Karpas-422 (cell line): Measurements from ENCODE around the gene USP47. TPM values are rescaled to one million over a fixed set of nuclear protein-coding genes. Genes with fewer than 3 reads are reported as not detected.

Experiments used
- DNase-seq: peaks from one replicate; pipeline ENCODE4 v3.0.0-alpha.2; 2015
- H2AFZ ChIP-seq: fragments of 200-600 bp; sonication (generic); 2 replicates; pipeline ENCODE4 v1.6.1; 2014; ENCODE audit warnings: antibody characterized with exemption, low read length, mixed read lengths
- H3K27ac ChIP-seq: fragments of 200-600 bp; sonication (generic); 2 replicates; pipeline ENCODE4 v1.5.1; 2014; ENCODE audit warnings: mild to moderate bottlenecking, low read length, moderate library complexity
- H3K27me3 ChIP-seq: fragments of 200-600 bp; sonication (generic); 2 replicates; pipeline ENCODE4 v1.6.1; 2014; ENCODE audit warnings: low read length, mixed read lengths
- H3K36me3 ChIP-seq: fragments of 200-600 bp; sonication (generic); 2 replicates; pipeline ENCODE4 v1.6.1; 2014; ENCODE audit warnings: low read length, mixed read lengths; ENCODE audit not compliant: insufficient read depth
- H3K4me1 ChIP-seq: fragments of 200-600 bp; sonication (generic); 2 replicates; pipeline ENCODE4 v1.6.1; 2014; ENCODE audit warnings: mild to moderate bottlenecking, low read length, mixed read lengths
- H3K4me2 ChIP-seq: fragments of 200-600 bp; sonication (generic); 2 replicates; pipeline ENCODE4 v1.6.1; 2014; ENCODE audit warnings: low read length, low read depth, mild to moderate bottlenecking; ENCODE audit not compliant: poor library complexity, severe bottlenecking
- H3K4me3 ChIP-seq: fragments of 200-600 bp; sonication (generic); 2 replicates; pipeline ENCODE4 v1.5.1; 2014; ENCODE audit warnings: mild to moderate bottlenecking, antibody characterized with exemption, low read length, mixed read lengths
- H3K79me2 ChIP-seq: fragments of 200-600 bp; sonication (generic); 2 replicates; pipeline ENCODE4 v1.6.1; 2014; ENCODE audit warnings: mild to moderate bottlenecking, low read length, mixed read lengths
- H3K9ac ChIP-seq: fragments of 200-600 bp; sonication (generic); 2 replicates; pipeline ENCODE4 v1.6.0; 2014; ENCODE audit warnings: low read length
- H3K9me2 ChIP-seq: fragments of 200-600 bp; sonication (generic), shearing (Covaris generic); replicated peaks from 2 replicates; pipeline ENCODE4 v1.6.0; 2014; ENCODE audit warnings: mild to moderate bottlenecking, low read length, moderate library complexity; ENCODE audit not compliant: insufficient read depth
- H3K9me3 ChIP-seq: fragments of 300-700, 200-600 bp; sonication (generic); 2 replicates; pipeline ENCODE4 v1.6.1; 2014; ENCODE audit warnings: low read length, mixed read lengths
- H4K20me1 ChIP-seq: fragments of 200-600 bp; sonication (generic); 2 replicates; pipeline ENCODE4 v1.6.1; 2014; ENCODE audit warnings: mild to moderate bottlenecking, antibody characterized with exemption, low read length, low read depth; ENCODE audit not compliant: insufficient read depth
- total RNA-seq: library from RNA; depleted of rRNA; stranded (reverse); fragments of >200 nt; shearing (Covaris generic); gene quantifications from 2 replicates; pipeline ENCODE4 v1.2.3, GENCODE V29; 2014; ENCODE audit warnings: low replicate concordance

USP47 gene
- total RNA-seq, 1 experiment from 2014 or later: 61.2 TPM

- no peaks in the 10 kb centered on the region for H3K9me2 ChIP-seq
- no peaks in the 10 kb centered on the region for H4K20me1 ChIP-seq
- no peak overlapping the region for H3K9ac ChIP-seq
- peaks cover 52% of the 10 kb centered on the region; the same call in 1 of the 2 replicates for H3K36me3 ChIP-seq
- no peak overlapping the region for H3K4me2 ChIP-seq
- H2AFZ ChIP-seq: no peak overlapping the region
- H3K79me2 ChIP-seq: no peaks in the 10 kb centered on the region
- no peaks in the 10 kb centered on the region for H3K4me1 ChIP-seq
- H3K27me3 ChIP-seq: no peaks in the 10 kb centered on the region
- H3K4me3 ChIP-seq: no peak overlapping the region
- H3K9me3 ChIP-seq: no peaks in the 10 kb centered on the region
- no peak for DNase-seq
- no peak overlapping the region for H3K27ac ChIP-seq
Measured at GRCh38 chr11:11937957-11938356, 96.2 kb downstream of the USP47 start.

GRCh38 chr11:11940551-11940950 lies 98.8 kb downstream of the USP47 start:
- no peak overlapping the region for H3K9ac ChIP-seq
- 0 out of 2 replicates have a peak, but pooled peaks cover 7% of the 10 kb centered on the region for H3K79me2 ChIP-seq
- no peak overlapping the region for H3K27ac ChIP-seq
- no peaks in the 10 kb centered on the region for H3K9me3 ChIP-seq
- no peaks in the 10 kb centered on the region for H3K4me1 ChIP-seq
- DNase-seq: no peak
- H3K4me3 ChIP-seq: no peak overlapping the region
- peaks cover 40% of the 10 kb centered on the region; the same call in 1 of the 2 replicates for H3K36me3 ChIP-seq
- no peak overlapping the region for H3K4me2 ChIP-seq
- H3K9me2 ChIP-seq: no peaks in the 10 kb centered on the region
- no peaks in the 10 kb centered on the region for H4K20me1 ChIP-seq
- H3K27me3 ChIP-seq: no peaks in the 10 kb centered on the region
- no peak overlapping the region for H2AFZ ChIP-seq

GRCh38 chr11:11942668-11943067 lies 100.9 kb downstream of the USP47 start:
- no peak overlapping the region for H3K4me2 ChIP-seq

GRCh38 chr11:11944444-11944843 lies 102.7 kb downstream of the USP47 start:
- H2AFZ ChIP-seq: no peak overlapping the region
- no peak overlapping the region for H3K27ac ChIP-seq
- no peak overlapping the region for H3K4me3 ChIP-seq
- no peaks in the 10 kb centered on the region for H3K9me3 ChIP-seq
- no peaks in the 10 kb centered on the region for H4K20me1 ChIP-seq
- H3K79me2 ChIP-seq: 0 out of 2 replicates have a peak, but pooled peaks cover 7% of the 10 kb centered on the region
- no peaks in the 10 kb centered on the region for H3K4me1 ChIP-seq
- no peaks in the 10 kb centered on the region for H3K27me3 ChIP-seq
- peaks cover 35% of the 10 kb centered on the region; the same call in 1 of the 2 replicates for H3K36me3 ChIP-seq
- DNase-seq: no peak
- H3K9ac ChIP-seq: no peak overlapping the region
- H3K4me2 ChIP-seq: no peak overlapping the region
- no peaks in the 10 kb centered on the region for H3K9me2 ChIP-seq

More at GRCh38 chr11:11942668-11943067, 100.9 kb downstream of the USP47 start:
- Histone ChIP-seq H3K79me2 (0 out of 2 replicates have a peak, but pooled peaks cover 7% of the 10 kb centered on the region), H3K9me3 (no peaks in the 10 kb centered on the region), H4K20me1 (no peaks in the 10 kb centered on the region), H3K27ac (no peak overlapping the region), H3K27me3 (no peaks in the 10 kb centered on the region), H3K4me1 (no peaks in the 10 kb centered on the region), H3K9me2 (no peaks in the 10 kb centered on the region), H3K4me3 (no peak overlapping the region), H2AFZ (no peak overlapping the region), H3K36me3 (peaks cover 40% of the 10 kb centered on the region; the same call in 1 of the 2 replicates), H3K9ac (no peak overlapping the region)
- no peak for DNase-seq

GRCh38 chr11:11946180-11946579 lies 104.4 kb downstream of the USP47 start:
- Histone ChIP-seq H3K4me3 (no peak overlapping the region), H3K4me1 (no peaks in the 10 kb centered on the region), H3K36me3 (peaks cover 28% of the 10 kb centered on the region; the same call in 1 of the 2 replicates), H3K4me2 (no peak overlapping the region), H3K9ac (no peak overlapping the region), H3K9me3 (no peaks in the 10 kb centered on the region), H3K27ac (no peak overlapping the region), H2AFZ (no peak overlapping the region), H3K79me2 (0 out of 2 replicates have a peak, but pooled peaks cover 7% of the 10 kb centered on the region), H3K9me2 (no peaks in the 10 kb centered on the region), H3K27me3 (no peaks in the 10 kb centered on the region), H4K20me1 (no peaks in the 10 kb centered on the region)
- no peak for DNase-seq

- peaks cover 25% of the 10 kb centered on the region; the same call in 1 of the 2 replicates for H3K36me3 ChIP-seq
- no peak overlapping the region for H3K27ac ChIP-seq
- no peaks in the 10 kb centered on the region for H3K27me3 ChIP-seq
- H3K9ac ChIP-seq: no peak overlapping the region
- no peaks in the 10 kb centered on the region for H3K4me1 ChIP-seq
- H3K79me2 ChIP-seq: 0 out of 2 replicates have a peak, but pooled peaks cover 7% of the 10 kb centered on the region
- no peaks in the 10 kb centered on the region for H4K20me1 ChIP-seq
- no peak for DNase-seq
- H3K4me2 ChIP-seq: no peak overlapping the region
- H2AFZ ChIP-seq: no peak overlapping the region
- H3K9me2 ChIP-seq: no peaks in the 10 kb centered on the region
- no peak overlapping the region for H3K4me3 ChIP-seq
- H3K9me3 ChIP-seq: no peaks in the 10 kb centered on the region
Measured at GRCh38 chr11:11946878-11947277, 105.1 kb downstream of the USP47 start.

- no peaks in the 10 kb centered on the region for H3K4me1 ChIP-seq
Measured at GRCh38 chr11:11947825-11948224, 106.1 kb downstream of the USP47 start.

GRCh38 chr11:11948242-11948947 lies 106.6 kb downstream of the USP47 start:
- no peaks in the 10 kb centered on the region for H3K9me3 ChIP-seq
- H3K4me1 ChIP-seq: no peaks in the 10 kb centered on the region
- no peak for DNase-seq
- no peak overlapping the region for H3K27ac ChIP-seq
- H3K9ac ChIP-seq: no peak overlapping the region
- H3K4me3 ChIP-seq: no peak overlapping the region
- H4K20me1 ChIP-seq: no peaks in the 10 kb centered on the region
- peaks cover 16% of the 10 kb centered on the region; the same call in 1 of the 2 replicates for H3K36me3 ChIP-seq
- H2AFZ ChIP-seq: no peak overlapping the region
- no peaks in the 10 kb centered on the region for H3K27me3 ChIP-seq
- no peak overlapping the region for H3K4me2 ChIP-seq
- H3K9me2 ChIP-seq: no peaks in the 10 kb centered on the region
- H3K79me2 ChIP-seq: 0 out of 2 replicates have a peak, but pooled peaks cover 7% of the 10 kb centered on the region

More at GRCh38 chr11:11947825-11948224, 106.1 kb downstream of the USP47 start:
- H3K4me3 ChIP-seq: no peak overlapping the region
- H3K27ac ChIP-seq: no peak overlapping the region
- peaks cover 17% of the 10 kb centered on the region; the same call in 1 of the 2 replicates for H3K36me3 ChIP-seq
- no peak overlapping the region for H3K9ac ChIP-seq
- no peaks in the 10 kb centered on the region for H3K9me3 ChIP-seq
- no peak for DNase-seq
- 0 out of 2 replicates have a peak, but pooled peaks cover 7% of the 10 kb centered on the region for H3K79me2 ChIP-seq
- no peak overlapping the region for H3K4me2 ChIP-seq
- H2AFZ ChIP-seq: no peak overlapping the region
- no peaks in the 10 kb centered on the region for H4K20me1 ChIP-seq
- no peaks in the 10 kb centered on the region for H3K27me3 ChIP-seq
- H3K9me2 ChIP-seq: no peaks in the 10 kb centered on the region
